Measurements from ENCODE around the gene SLC23A1. TPM values are rescaled to one million over a fixed set of nuclear protein-coding genes. Genes with fewer than 3 reads are reported as not detected.

The SLC23A1 gene
- total RNA-seq, 4 donors from 2014 or later: not detected

DNA sequence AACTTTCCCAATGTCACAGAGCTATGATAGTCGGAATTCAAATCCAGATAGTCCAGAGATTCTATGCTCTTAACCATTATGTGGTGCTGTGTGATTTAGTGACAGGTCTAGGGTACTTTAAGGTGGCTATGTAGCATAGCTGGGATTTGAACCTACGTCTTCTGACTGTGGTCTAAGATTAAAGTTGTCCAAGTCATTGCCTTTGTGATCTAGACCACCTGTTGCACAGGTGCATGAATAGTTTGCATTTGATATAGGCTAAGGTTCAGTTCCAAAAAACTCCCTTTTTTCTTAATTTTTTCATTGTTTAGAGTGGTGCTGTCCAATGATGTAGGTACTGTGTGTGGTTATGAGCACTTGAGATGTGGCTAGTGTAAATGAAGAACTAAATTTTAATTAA lies 38.9 kb downstream of the SLC23A1 start:
- DNase-seq (no peak), ATAC-seq (no peak)
- Histone ChIP-seq H3K9me3 (no peaks in the 10 kb centered on the region), H3K4me1 (peaks cover 35 to 41% of the 10 kb centered on the region in 2 donors), H3K36me3 (no peaks in the 10 kb centered on the region), H3K4me3 (peak overlapping the region in 1 of 4 donors; percentile 98), H3K27ac (no peak overlapping the region), H3K27me3 (no peaks in the 10 kb centered on the region)
- in situ Hi-C loops (cut with MboI; ENCODE audit: low sequenced_read_pairs in 4 of 4) (loop anchor here in 1 of 4 donors (10.0 kb wide), 1 partner anchor 49 kb away; the partner anchor contains the start of gene MATR3), intact Hi-C loops (cut with DNase I; ENCODE audit: low total_unique reads) (no loop called here)
- TF ChIP-seq, protein P1, sequence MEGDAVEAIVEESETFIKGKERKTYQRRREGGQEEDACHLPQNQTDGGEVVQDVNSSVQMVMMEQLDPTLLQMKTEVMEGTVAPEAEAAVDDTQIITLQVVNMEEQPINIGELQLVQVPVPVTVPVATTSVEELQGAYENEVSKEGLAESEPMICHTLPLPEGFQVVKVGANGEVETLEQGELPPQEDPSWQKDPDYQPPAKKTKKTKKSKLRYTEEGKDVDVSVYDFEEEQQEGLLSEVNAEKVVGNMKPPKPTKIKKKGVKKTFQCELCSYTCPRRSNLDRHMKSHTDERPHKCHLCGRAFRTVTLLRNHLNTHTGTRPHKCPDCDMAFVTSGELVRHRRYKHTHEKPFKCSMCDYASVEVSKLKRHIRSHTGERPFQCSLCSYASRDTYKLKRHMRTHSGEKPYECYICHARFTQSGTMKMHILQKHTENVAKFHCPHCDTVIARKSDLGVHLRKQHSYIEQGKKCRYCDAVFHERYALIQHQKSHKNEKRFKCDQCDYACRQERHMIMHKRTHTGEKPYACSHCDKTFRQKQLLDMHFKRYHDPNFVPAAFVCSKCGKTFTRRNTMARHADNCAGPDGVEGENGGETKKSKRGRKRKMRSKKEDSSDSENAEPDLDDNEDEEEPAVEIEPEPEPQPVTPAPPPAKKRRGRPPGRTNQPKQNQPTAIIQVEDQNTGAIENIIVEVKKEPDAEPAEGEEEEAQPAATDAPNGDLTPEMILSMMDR (IDR thresholded peaks at IDR 0.05 in 4 of 5, conservative IDR thresholded peaks at IDR 0.05 in 1 of 5): no peak
- no peak for TF ChIP-seq POLR2A (IDR thresholded peaks at IDR 0.05)

DNA sequence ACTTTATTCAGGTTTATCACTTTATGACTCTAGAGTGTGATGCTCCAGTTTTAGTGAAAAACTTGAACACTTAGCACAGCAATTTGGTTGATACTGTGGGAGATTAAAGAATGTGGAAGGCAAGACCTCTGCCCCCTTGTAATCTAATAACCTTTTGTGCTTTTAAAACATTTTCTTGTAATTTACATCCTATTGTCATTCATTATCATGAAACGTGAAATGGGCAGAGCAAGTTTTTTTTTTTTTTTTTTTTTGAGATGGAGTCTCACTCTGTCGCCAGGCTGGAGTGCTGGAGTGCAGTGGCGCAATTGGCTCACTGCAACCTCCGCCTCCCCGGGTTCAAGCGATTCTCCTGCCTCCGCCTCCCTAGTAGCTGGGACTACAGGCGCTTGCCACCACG lies 39.6 kb downstream of the SLC23A1 start:
- DNase-seq (no peak), ATAC-seq (no peak)
- Histone ChIP-seq H3K27ac (peak overlapping the region; percentile 96 to 100 (median 98)), H3K27me3 (no peaks in the 10 kb centered on the region), H3K4me3 (peak overlapping the region; percentile 89 to 98 (median 92)), H3K4me1 (peaks cover 31 to 41% of the 10 kb centered on the region in 2 donors), H3K36me3 (no peaks in the 10 kb centered on the region), H3K9me3 (no peaks in the 10 kb centered on the region)
- in situ Hi-C loops (cut with MboI; ENCODE audit: low sequenced_read_pairs in 4 of 4): loop anchor here in 1 of 4 donors (10.0 kb wide), 1 partner anchor 49 kb away; the partner anchor contains the start of gene MATR3
- intact Hi-C loops (cut with DNase I; ENCODE audit: low total_unique reads): loop anchor here (2.0 kb wide), 2 partner anchors 29 to 51 kb away; partner anchors contain the start of gene PROB1
- no peak for TF ChIP-seq POLR2A (IDR thresholded peaks at IDR 0.05)
- TF ChIP-seq, protein P1 (IDR thresholded peaks at IDR 0.05 in 4 of 5, conservative IDR thresholded peaks at IDR 0.05 in 1 of 5): no peak

DNA sequence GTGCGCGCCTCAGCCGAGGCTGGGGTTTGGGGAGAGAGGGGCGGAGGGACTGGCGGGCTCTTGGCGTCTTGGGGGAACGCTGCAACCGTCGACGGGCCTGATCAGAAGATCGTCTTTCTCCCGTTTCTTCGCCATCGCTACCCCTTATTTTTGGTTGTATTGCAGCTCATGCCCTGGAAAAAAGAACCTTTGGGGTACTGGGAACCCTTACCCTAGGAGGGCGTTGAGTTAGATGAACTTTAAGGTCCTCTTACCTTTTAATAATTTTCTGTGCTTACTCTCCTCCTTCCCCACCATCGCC lies 40.7 kb downstream of the SLC23A1 start:
- H3K9me3 ChIP-seq: no peaks in the 10 kb centered on the region
- in situ Hi-C loops (cut with MboI; ENCODE audit: low sequenced_read_pairs in 4 of 4): loop anchor here in 1 of 4 donors (10.0 kb wide), 1 partner anchor 48 kb away; the partner anchor contains the start of gene MATR3
- peaks cover 21 to 37% of the 10 kb centered on the region in 2 donors for H3K4me1 ChIP-seq
- no peaks in the 10 kb centered on the region for H3K36me3 ChIP-seq
- peak overlapping the region; percentile 96 to 100 (median 98) for H3K27ac ChIP-seq
- TF ChIP-seq, protein P1 (IDR thresholded peaks at IDR 0.05 in 4 of 5, conservative IDR thresholded peaks at IDR 0.05 in 1 of 5): no peak
- TF ChIP-seq POLR2A (IDR thresholded peaks at IDR 0.05): no peak
- intact Hi-C loops (cut with DNase I; ENCODE audit: low total_unique reads): loop anchor here (2.0 kb wide), 2 partner anchors 30 to 52 kb away; partner anchors contain the start of gene PROB1
- no peaks in the 10 kb centered on the region for H3K27me3 ChIP-seq
- ATAC-seq: no peak
- peak overlapping the region; percentile 89 to 98 (median 92) for H3K4me3 ChIP-seq
- DNase-seq: no peak

DNA sequence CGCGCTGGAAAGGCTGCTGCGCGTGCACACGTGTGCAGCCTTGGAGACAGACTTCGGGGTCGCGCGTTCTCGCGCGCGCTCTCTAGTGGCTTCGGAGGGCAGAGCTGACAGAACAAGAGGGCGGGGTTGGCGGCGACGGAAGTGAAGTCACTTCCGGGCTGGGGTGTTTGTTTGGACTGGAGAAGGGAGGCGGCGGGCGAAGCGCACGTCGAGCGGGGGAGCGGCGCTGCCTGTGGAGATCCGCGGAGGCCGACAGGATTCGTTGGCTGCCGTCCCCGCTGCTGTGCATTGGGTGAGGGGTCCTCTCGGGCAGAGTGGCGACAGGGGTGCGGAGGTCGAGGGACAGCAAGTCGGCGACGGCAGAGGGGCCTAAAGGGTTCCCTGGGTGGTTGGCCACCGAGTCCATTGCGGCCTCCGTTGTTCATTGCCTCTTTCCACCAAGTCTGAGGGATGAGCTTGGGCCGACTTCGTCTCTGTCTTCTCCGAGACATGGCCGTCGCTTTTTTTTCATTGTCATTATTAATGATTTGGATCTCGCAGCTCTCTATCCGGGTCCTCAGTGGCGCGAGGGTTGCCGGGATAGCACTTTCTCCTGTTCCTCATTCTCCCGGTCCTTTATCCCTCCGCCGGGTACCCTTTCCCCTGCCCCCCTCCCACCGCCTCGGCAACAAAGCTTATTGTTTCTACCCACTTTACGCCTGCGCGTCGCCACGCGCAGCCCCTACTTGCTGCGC lies 41.2 kb downstream of the SLC23A1 start, which contains the start of gene PAIP2:
TSS of gene PAIP2 (plus strand) at position 166 of the 734 bp plus-strand sequence. CDS start 21,931 bp downstream, outside the sequence.
- intact Hi-C loops (cut with DNase I; ENCODE audit: low total_unique reads) (loop anchor here (1.0 to 2.0 kb wide), 3 partner anchors 31 to 53 kb away; partner anchors contain the start of gene PROB1), in situ Hi-C loops (cut with MboI; ENCODE audit: low sequenced_read_pairs in 4 of 4) (loop anchor here in 1 of 4 donors (10.0 kb wide), 1 partner anchor 47 kb away; the partner anchor contains the start of gene MATR3)
- peak within 1 kb of the TSS; percentile 89 to 98 (median 92) for H3K4me3 ChIP-seq
- ATAC-seq (peak; percentile 92 to 95), DNase-seq (peak; percentile 94 to 96)
- peak within 1 kb of the TSS; percentile 96 to 100 (median 98) for H3K27ac ChIP-seq
- H3K9me3 ChIP-seq: no peaks in the 10 kb centered on the region
- TF ChIP-seq POLR2A (IDR thresholded peaks at IDR 0.05): peak; percentile 92 to 96
- TF ChIP-seq, protein P1 (IDR thresholded peaks at IDR 0.05 in 4 of 5, conservative IDR thresholded peaks at IDR 0.05 in 1 of 5): peak; percentile 57 to 86 (median 80)
- no peaks in the 10 kb centered on the region for H3K36me3 ChIP-seq
- H3K27me3 ChIP-seq: no peaks in the 10 kb centered on the region
- H3K4me1 ChIP-seq: peaks cover 21 to 36% of the 10 kb centered on the region in 2 donors
